GM12801 (cell line): Measurements from ENCODE around the gene SEMA5B.

Experiments used
- CTCF ChIP-seq: IDR thresholded peaks from one replicate; pipeline ENCODE4 v1.5.1; 2011; ENCODE audit warnings: control low read depth; ENCODE audit not compliant: insufficient read length; ENCODE audit errors: extremely low read depth

The SEMA5B gene

GRCh38 chr3:122903171-122903570 is 124.4 kb downstream of the SEMA5B start:
- no peak for TF ChIP-seq CTCF

- no peak for TF ChIP-seq CTCF
Observed at GRCh38 chr3:122902326-122902725, 125.2 kb downstream of the SEMA5B start.

- TF ChIP-seq CTCF, result no peak
Observed at GRCh38 chr3:122898298-122898697, 129.3 kb downstream of the SEMA5B start.

GRCh38 chr3:122893754-122894668 is 133.6 kb downstream of the SEMA5B start:
- TF ChIP-seq CTCF, result no peak

- no peak for TF ChIP-seq CTCF
Observed at GRCh38 chr3:122893282-122893681, 134.3 kb downstream of the SEMA5B start.

- TF ChIP-seq CTCF, result no peak
Observed at GRCh38 chr3:122892118-122892960, 135.2 kb downstream of the SEMA5B start.

GRCh38 chr3:122890720-122891220 is 136.8 kb downstream of the SEMA5B start:
- no peak for TF ChIP-seq CTCF
